GM12873 (cell line): ENCODE results near the gene ITGA7.

Experiments
- TF ChIP-seq, protein P1 (sequence below): IDR thresholded peaks from 2 replicates; pipeline ENCODE4 v1.5.1; 2012; ENCODE audit warnings: low read depth, mild to moderate bottlenecking, moderate library complexity, low read length, control low read depth; ENCODE audit not compliant: insufficient read depth; ENCODE audit errors: missing control alignments

Gene ITGA7

DNA sequence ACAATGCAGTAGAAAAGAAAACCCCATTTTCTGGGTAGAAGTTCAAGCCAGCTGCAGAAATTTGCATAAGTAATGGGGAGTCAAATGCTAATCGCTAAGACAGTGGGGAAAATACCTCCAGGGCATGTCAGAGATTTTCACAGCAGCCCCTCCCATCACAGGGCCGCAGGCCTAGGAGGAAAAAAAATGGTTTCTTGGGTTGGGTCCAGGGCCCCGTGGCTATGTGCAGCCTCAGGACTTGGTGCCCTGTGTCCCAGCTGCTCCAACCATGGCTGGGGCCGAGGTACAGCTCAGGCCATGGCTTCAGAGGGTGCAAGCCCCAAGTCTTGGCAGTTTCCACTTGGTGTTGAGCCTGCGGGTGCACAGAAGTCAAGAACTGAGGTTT lies 56.4 kb downstream of the ITGA7 start:
- TF ChIP-seq, protein P1, sequence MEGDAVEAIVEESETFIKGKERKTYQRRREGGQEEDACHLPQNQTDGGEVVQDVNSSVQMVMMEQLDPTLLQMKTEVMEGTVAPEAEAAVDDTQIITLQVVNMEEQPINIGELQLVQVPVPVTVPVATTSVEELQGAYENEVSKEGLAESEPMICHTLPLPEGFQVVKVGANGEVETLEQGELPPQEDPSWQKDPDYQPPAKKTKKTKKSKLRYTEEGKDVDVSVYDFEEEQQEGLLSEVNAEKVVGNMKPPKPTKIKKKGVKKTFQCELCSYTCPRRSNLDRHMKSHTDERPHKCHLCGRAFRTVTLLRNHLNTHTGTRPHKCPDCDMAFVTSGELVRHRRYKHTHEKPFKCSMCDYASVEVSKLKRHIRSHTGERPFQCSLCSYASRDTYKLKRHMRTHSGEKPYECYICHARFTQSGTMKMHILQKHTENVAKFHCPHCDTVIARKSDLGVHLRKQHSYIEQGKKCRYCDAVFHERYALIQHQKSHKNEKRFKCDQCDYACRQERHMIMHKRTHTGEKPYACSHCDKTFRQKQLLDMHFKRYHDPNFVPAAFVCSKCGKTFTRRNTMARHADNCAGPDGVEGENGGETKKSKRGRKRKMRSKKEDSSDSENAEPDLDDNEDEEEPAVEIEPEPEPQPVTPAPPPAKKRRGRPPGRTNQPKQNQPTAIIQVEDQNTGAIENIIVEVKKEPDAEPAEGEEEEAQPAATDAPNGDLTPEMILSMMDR = no peak

DNA sequence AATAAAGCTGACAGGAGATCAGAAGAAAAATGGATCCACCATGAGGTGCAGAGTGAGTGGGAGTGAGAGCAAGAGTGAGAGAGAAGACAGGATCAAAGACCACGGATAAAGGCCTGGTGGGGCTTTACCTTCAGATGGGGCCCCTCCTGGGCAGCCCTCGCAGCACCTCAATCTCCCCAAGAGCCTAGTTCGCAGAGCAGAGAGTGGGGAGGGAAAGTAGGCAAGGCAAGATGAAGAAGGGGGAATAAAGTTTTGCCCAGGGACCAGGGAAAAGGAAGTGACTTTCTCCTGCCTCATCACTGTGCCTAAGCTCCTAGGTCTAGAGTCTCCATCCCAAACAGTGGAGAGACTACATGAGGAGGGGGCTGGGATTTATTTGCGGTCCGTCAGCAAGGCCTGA lies 60.7 kb downstream of the ITGA7 start:
- TF ChIP-seq, protein P1 = no peak

DNA sequence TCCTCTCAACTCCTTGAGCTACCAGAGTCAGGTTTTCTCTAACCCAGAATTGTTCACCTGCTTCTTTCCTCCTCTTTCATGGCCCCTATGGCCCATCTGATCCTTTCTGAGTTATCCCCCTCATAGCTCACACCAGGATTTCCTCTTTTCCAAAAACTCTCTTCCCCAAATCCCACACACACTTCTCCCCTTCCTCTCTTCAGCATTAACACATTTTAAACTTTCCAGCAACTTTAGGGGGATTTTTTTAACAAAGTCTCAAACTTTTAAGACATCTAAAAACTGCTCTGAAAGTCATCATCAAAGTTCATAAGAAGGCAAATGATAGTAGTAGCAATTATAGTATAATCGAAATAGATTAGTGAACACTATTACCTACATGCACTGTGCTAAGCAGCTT lies 63.1 kb downstream of the ITGA7 start:
- TF ChIP-seq, protein P1 = no peak

DNA sequence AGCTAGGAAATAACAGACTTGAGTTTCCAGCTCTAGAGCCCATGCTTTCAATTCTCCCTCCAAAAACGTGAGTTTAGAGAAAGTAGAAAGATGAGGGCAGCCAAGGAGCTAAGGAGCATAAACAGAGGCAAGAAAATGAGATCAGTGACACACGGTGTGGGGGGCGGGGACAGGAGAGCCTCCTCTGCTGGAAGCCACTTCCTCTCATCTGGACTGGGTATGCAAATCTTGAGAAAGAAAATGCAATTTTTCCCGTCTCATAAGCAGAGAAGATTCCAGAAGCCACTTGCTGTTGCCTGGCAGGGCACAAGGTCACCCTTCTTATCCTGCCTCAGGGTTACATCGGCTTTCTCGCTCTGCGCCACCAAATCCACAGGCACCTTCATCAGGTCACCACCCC lies 65.0 kb downstream of the ITGA7 start:
- TF ChIP-seq, protein P1 = no peak

DNA sequence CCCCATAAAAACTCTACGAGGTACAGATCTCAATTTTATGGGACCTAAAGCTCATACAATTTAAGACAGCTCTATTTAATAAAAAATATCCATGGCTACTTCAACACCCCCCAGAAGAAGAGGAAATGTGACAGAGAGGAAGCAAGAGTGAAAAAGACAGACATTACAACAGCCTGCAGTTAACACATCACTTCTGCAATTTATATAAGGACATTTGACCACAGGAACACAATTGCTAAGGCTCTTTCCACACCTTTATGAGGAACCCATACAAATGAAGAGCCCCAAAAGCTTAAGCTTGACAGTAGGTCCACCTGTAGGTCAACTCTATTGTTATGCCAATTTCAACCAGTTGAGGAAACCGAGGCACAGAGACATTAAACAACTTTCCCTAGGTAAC lies 65.4 kb downstream of the ITGA7 start:
- TF ChIP-seq, protein P1 = no peak

DNA sequence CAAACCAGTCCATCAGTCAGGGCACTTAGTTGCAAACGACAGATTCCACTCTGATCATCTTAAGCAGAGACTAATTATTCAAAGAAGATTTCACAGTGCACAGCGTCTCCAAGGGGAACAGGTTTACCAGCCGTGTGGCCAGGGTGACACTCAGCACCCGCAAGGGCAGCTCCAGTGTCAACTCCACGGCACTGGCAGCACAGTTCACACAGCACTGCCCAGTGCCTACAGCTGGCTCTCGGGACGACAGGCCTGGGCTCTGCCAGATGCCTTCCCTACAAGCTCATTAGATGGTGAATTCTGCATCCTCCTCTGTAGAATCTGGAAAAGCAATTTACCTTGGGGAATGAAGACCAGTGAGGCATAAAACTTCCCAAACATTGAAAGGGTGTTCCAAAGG lies 66.1 kb downstream of the ITGA7 start:
- TF ChIP-seq, protein P1 = no peak

DNA sequence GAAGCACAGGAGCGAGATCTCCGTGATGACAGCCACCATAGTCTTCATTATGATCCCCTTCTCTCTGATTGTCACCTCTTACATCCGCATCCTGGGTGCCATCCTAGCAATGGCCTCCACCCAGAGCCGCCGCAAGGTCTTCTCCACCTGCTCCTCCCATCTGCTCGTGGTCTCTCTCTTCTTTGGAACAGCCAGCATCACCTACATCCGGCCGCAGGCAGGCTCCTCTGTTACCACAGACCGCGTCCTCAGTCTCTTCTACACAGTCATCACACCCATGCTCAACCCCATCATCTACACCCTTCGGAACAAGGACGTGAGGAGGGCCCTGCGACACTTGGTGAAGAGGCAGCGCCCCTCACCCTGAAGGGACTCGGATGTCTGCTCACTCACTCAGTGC lies 70.2 kb downstream of the ITGA7 start:
- TF ChIP-seq, protein P1 = no peak
